Glutamatergic neuron (in vitro differentiated cells): ENCODE measurements around the gene IPO9. TPM values are rescaled to one million over a fixed set of nuclear protein-coding genes. Genes with fewer than 3 reads are reported as not detected.
A peak's percentile ranks its signal among the peaks of the same experiment; 100 is the strongest.

ENCODE experiments used
- DNase-seq: peaks from one replicate; pipeline ENCODE4 v3.0.0; 2022
- H3K27ac Mint-ChIP-seq: one replicate; pipeline ENCODE4 v1.8.0; 2020; ENCODE audit warnings: mild to moderate bottlenecking, mixed read lengths, inconsistent platforms; ENCODE audit not compliant: unreplicated experiment
- H3K27me3 Mint-ChIP-seq: one replicate; pipeline ENCODE4 v1.8.0; 2020; ENCODE audit warnings: mild to moderate bottlenecking, moderate library complexity, mixed read lengths, inconsistent platforms; ENCODE audit not compliant: unreplicated experiment
- H3K36me3 Mint-ChIP-seq: one replicate; pipeline ENCODE4 v1.8.0; 2020; ENCODE audit warnings: mild to moderate bottlenecking, mixed read lengths, inconsistent platforms; ENCODE audit not compliant: unreplicated experiment
- H3K4me1 Mint-ChIP-seq: one replicate; pipeline ENCODE4 v1.8.0; 2020; ENCODE audit warnings: mild to moderate bottlenecking, low read depth, mixed read lengths, inconsistent platforms; ENCODE audit not compliant: unreplicated experiment
- H3K4me3 Mint-ChIP-seq: one replicate; pipeline ENCODE4 v1.8.0; 2020; ENCODE audit warnings: mild to moderate bottlenecking, mixed read lengths, inconsistent platforms; ENCODE audit not compliant: unreplicated experiment
- H3K9me3 Mint-ChIP-seq: one replicate; pipeline ENCODE4 v1.8.0; 2020; ENCODE audit warnings: mild to moderate bottlenecking, moderate library complexity, mixed read lengths, inconsistent platforms; ENCODE audit not compliant: unreplicated experiment
- total RNA-seq: library from RNA; stranded (reverse); fragmentation: NEBNext Ultra II Directional; extraction: Animal tissue kit (Norgen Biotek cat#: 25700); gene quantifications from one replicate; pipeline ENCODE4 v1.2.1, GENCODE V29; 2021; ENCODE audit not compliant: unreplicated experiment
- TF ChIP-seq, protein P1 (sequence below): fragments of 200-600 bp; sonication (generic); IDR thresholded peaks from one replicate; pipeline ENCODE4 v1.5.0; 2021; ENCODE audit not compliant: partially characterized antibody, unreplicated experiment

Gene IPO9
- total RNA-seq, 1 donor from 2014 or later: 97.8 TPM

- peak overlapping the region; percentile 30 for H3K4me3 Mint-ChIP-seq
- peaks cover 4% of the 10 kb centered on the region for H3K36me3 Mint-ChIP-seq
- H3K27ac Mint-ChIP-seq: peak overlapping the region; percentile 6
- H3K9me3 Mint-ChIP-seq: peaks cover 11% of the 10 kb centered on the region
- TF ChIP-seq, protein P1, sequence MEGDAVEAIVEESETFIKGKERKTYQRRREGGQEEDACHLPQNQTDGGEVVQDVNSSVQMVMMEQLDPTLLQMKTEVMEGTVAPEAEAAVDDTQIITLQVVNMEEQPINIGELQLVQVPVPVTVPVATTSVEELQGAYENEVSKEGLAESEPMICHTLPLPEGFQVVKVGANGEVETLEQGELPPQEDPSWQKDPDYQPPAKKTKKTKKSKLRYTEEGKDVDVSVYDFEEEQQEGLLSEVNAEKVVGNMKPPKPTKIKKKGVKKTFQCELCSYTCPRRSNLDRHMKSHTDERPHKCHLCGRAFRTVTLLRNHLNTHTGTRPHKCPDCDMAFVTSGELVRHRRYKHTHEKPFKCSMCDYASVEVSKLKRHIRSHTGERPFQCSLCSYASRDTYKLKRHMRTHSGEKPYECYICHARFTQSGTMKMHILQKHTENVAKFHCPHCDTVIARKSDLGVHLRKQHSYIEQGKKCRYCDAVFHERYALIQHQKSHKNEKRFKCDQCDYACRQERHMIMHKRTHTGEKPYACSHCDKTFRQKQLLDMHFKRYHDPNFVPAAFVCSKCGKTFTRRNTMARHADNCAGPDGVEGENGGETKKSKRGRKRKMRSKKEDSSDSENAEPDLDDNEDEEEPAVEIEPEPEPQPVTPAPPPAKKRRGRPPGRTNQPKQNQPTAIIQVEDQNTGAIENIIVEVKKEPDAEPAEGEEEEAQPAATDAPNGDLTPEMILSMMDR: no peak
- no peak for DNase-seq
- peaks cover 13% of the 10 kb centered on the region for H3K4me1 Mint-ChIP-seq
- H3K27me3 Mint-ChIP-seq: peaks cover 11% of the 10 kb centered on the region
Measured at GRCh38 chr1:201887116-201887866, 58.3 kb downstream of the IPO9 start.

GRCh38 chr1:201888282-201889089 is 59.5 kb downstream of the IPO9 start, which contains the start of gene SHISA4:
Gene SHISA4, plus strand, starts transcription at chr1:201888898. Its CDS starts 97 bp downstream, at chr1:201888995.
- Mint-ChIP-seq H3K27ac (peak within 1 kb of the TSS; percentile 6), H3K4me1 (peaks cover 8% of the 10 kb centered on the region), H3K9me3 (peaks cover 9% of the 10 kb centered on the region), H3K4me3 (peak within 1 kb of the TSS; percentile 82), H3K27me3 (peaks cover 11% of the 10 kb centered on the region), H3K36me3 (no peaks in the 10 kb centered on the region)
- TF ChIP-seq, protein P1: no peak
- DNase-seq: peak; percentile 28

DNA sequence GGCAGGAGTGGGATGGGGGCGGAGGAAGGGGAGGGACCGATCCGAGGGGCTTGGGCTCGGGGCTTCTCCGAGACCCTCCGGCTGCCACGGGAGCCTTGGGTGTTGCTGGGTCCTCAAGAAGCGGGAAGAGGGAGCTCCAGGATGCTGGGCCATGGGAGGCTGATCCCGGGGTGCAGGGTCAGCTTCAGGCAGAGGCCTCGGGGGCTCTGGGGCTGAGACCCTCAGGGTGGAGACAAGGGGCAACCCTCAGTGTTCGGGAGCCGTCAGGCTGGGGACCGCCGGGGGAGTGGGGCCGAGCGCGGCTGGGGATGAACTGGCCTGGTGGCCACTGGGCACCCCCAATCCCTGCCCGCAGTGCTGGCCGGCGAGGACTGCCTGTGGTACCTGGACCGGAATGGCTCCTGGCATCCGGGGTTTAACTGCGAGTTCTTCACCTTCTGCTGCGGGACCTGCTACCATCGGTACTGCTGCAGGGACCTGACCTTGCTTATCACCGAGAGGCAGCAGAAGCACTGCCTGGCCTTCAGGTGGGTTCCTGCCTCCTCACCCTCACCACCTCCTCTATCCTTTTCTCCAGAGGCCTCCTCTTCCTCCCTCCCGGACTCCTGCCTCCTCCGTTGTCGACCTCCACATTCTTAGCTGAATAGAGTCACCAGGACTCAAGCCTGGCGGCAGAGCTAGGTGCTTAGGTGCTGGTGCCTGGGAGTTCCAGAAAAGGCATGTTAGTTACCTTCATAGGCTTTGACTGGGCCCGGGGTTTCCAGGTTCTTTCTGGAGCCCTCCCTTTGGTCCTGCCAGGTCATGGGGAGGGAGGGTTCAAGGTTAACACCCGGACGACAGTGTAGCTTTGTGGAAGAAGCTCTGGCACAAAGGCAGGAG is 60.4 kb downstream of the IPO9 start:
- no peaks in the 10 kb centered on the region for H3K36me3 Mint-ChIP-seq
- TF ChIP-seq, protein P1: no peak
- H3K9me3 Mint-ChIP-seq: peaks cover 10% of the 10 kb centered on the region
- H3K27me3 Mint-ChIP-seq: peaks cover 14% of the 10 kb centered on the region
- peaks cover 3% of the 10 kb centered on the region for H3K4me1 Mint-ChIP-seq
- H3K27ac Mint-ChIP-seq: no peak overlapping the region
- DNase-seq: peak; percentile 44
- peak overlapping the region; percentile 82 for H3K4me3 Mint-ChIP-seq

GRCh38 chr1:201890223-201890622 is 61.3 kb downstream of the IPO9 start:
- no peak for DNase-seq
- TF ChIP-seq, protein P1: no peak
- H3K9me3 Mint-ChIP-seq: peaks cover 8% of the 10 kb centered on the region
- peaks cover 14% of the 10 kb centered on the region for H3K27me3 Mint-ChIP-seq
- H3K27ac Mint-ChIP-seq: no peak overlapping the region
- no peak overlapping the region for H3K4me3 Mint-ChIP-seq
- peaks cover 1% of the 10 kb centered on the region for H3K4me1 Mint-ChIP-seq
- no peaks in the 10 kb centered on the region for H3K36me3 Mint-ChIP-seq
